ENCODE measurements around the gene KRT26. TPM values are rescaled to one million over a fixed set of nuclear protein-coding genes. Genes with fewer than 3 reads are reported as not detected.

Gene KRT26
- total RNA-seq, 1 experiment from 2014 or later, result not detected

- Mint-ChIP-seq H3K27ac (no peak overlapping the region), H3K4me3 (no peak overlapping the region), H3K36me3 (ENCODE audit: insufficient read depth in 1 of 3, low read depth in 3 of 3) (no peaks in the 10 kb centered on the region), H3K9me3 (peaks cover 0 to 4% of the 10 kb centered on the region in 2 experiments; a peak in 2 of 5 replicates), H3K27me3 (ENCODE audit: low read depth) (peaks cover 28% of the 10 kb centered on the region), H3K4me1 (peaks cover 0 to 2% of the 10 kb centered on the region in 2 experiments; a peak in 1 of 4 replicates)
- no peak overlapping the region for H3K18ac ChIP-seq (ENCODE audit: insufficient read length, low read depth, low read length)
- no peak overlapping the region for H2BK5ac ChIP-seq (ENCODE audit: insufficient read length, low read length)
- no peak overlapping the region for H2BK12ac ChIP-seq (ENCODE audit: insufficient read length, low read depth, low read length)
- H3K4me1 ChIP-seq (ENCODE audit: insufficient read depth, low read length), result no peaks in the 10 kb centered on the region
- no peak overlapping the region for H3K4ac ChIP-seq (ENCODE audit: low read depth, low read length)
- no peak for TF ChIP-seq CTCF (conservative IDR thresholded peaks at IDR 0.05)
- H4K91ac ChIP-seq (ENCODE audit: insufficient read length, low read depth, low read length), result no peak overlapping the region
- H3K27me3 ChIP-seq (ENCODE audit: insufficient read depth, low read length), result no peaks in the 10 kb centered on the region
- no peak overlapping the region for H4K8ac ChIP-seq (replicated peaks; ENCODE audit: insufficient read length, low read depth, low read length)
- H2BK15ac ChIP-seq (ENCODE audit: low read depth, low read length), result no peak overlapping the region
- no peak overlapping the region for H3K4me2 ChIP-seq (ENCODE audit: insufficient read depth, insufficient read length, low read length)
- no peak overlapping the region for H3K14ac ChIP-seq (ENCODE audit: insufficient read depth, low read length)
- no peaks in the 10 kb centered on the region for H3K79me1 ChIP-seq (ENCODE audit: insufficient read depth, low read depth, low read length, poor library complexity, severe bottlenecking)
- no peaks in the 10 kb centered on the region for H3K9me3 ChIP-seq (ENCODE audit: control insufficient read depth, low read depth, low read length)
- H3K56ac ChIP-seq (ENCODE audit: insufficient read length, low read depth, low read length), result no peak overlapping the region
- H2BK20ac ChIP-seq (ENCODE audit: low read depth, low read length, poor library complexity, severe bottlenecking), result no peak overlapping the region
- H3T11ph ChIP-seq (ENCODE audit: low read length), result no peak overlapping the region
- no peak overlapping the region for H3K27ac ChIP-seq (ENCODE audit: insufficient read length, low read depth, low read length)
- H4K5ac ChIP-seq (ENCODE audit: insufficient read length, low read depth, low read length), result no peak overlapping the region
- no peak overlapping the region for H3K23ac ChIP-seq (ENCODE audit: insufficient read length, low read depth, low read length)
- no peaks in the 10 kb centered on the region for H3K23me2 ChIP-seq (ENCODE audit: insufficient read length, low read depth, low read length, poor library complexity, severe bottlenecking)
- H2AFZ ChIP-seq (ENCODE audit: low read length), result no peak overlapping the region
- H3K79me2 ChIP-seq (ENCODE audit: insufficient read depth, low read length), result no peaks in the 10 kb centered on the region
- no peak overlapping the region for H2AK5ac ChIP-seq (ENCODE audit: insufficient read length, low read length)
- WGBS (ENCODE audit: extremely low coverage, insufficient read length, low lambda C conversion rate), result no CpG with 5 or more reads among the region's 1 CpG
- H3K9ac ChIP-seq (ENCODE audit: extremely low read depth, insufficient read length, low read length), result no peak overlapping the region
- no peaks in the 10 kb centered on the region for H4K20me1 ChIP-seq (ENCODE audit: control insufficient read depth, insufficient read depth, insufficient read length)
- H2BK120ac ChIP-seq (ENCODE audit: low read depth, low read length, poor library complexity, severe bottlenecking), result no peak overlapping the region
- DNase-seq, result no peak
Measured at GRCh38 chr17:40800381-40800780, 28.4 kb upstream of the KRT26 start.
